Activated naive CD4-positive, alpha-beta T cell treated with anti-CD3 and anti-CD28 coated beads, Interleukin-2, amount 10 ng/mL, durations not matched to agents 7 days and 5 days (primary cell): Measurements from ENCODE around the gene CLIC4.

Experiments
- CTCF ChIA-PET: fragments of 350-600 bp; sonication (Branson Sonifier 250); formaldehyde crosslinking; loops from one replicate; lab custom pipeline; 2021; ENCODE audit warnings: antibody characterized with exemption; lab: Charles Lee
- DNase-seq: peaks from one replicate; pipeline ENCODE4 v3.0.0-alpha.2; 2020
- H3K27ac Mint-ChIP-seq: one replicate; pipeline ENCODE4 v1.8.0; 2021; ENCODE audit warnings: mild to moderate bottlenecking, moderate library complexity, mixed read lengths
- H3K27me3 Mint-ChIP-seq: one replicate; pipeline ENCODE4 v1.8.0; 2021; ENCODE audit warnings: mild to moderate bottlenecking, mixed read lengths
- H3K36me3 Mint-ChIP-seq: one replicate; pipeline ENCODE4 v1.8.0; 2021; ENCODE audit warnings: mixed read lengths
- H3K4me1 Mint-ChIP-seq: one replicate; pipeline ENCODE4 v1.8.0; 2021; ENCODE audit warnings: mixed read lengths
- H3K4me3 Mint-ChIP-seq: one replicate; pipeline ENCODE4 v1.8.0; 2021; ENCODE audit warnings: mild to moderate bottlenecking, moderate library complexity, mixed read lengths
- H3K9me3 Mint-ChIP-seq: one replicate; pipeline ENCODE4 v1.8.0; 2021; ENCODE audit warnings: mixed read lengths

Gene CLIC4

DNA sequence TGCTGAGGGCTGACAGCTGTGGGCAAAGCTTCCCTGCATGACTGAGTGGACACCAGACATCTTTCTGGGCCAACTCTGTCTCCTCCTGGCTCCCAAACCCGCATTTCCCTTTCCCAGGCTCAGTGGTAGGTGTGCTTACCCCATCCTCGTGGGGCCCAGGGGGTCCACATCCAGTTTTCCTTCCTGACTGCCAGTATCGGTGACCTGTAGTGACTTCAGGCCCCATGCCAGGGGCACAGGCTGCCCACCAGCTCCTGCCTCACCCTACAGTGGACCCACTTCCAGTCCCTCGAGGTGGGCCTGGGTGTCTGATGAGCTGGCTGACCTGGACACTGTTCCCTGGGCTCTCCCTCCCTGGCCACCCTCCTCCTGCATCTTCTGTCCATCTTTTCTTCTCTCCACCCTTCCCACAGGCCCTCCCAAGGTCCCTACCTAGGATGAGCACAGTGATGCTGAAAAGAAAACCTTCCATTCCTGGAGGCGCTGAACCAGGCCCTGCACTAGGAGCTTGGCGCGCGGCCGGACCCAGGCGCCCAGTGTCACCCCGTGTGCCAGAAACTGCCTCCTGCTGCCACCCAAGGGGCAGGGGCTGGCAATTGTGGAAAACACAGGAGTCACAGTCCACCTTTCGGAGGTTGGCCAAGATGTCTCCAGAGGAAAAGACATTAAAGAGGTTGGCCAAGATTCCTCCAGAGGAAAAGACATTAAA lies 117.7 kb downstream of the CLIC4 start:
- H3K27ac Mint-ChIP-seq, result no peak overlapping the region
- H3K27me3 Mint-ChIP-seq, result peaks cover 74% of the 10 kb centered on the region
- no peaks in the 10 kb centered on the region for H3K9me3 Mint-ChIP-seq
- H3K4me3 Mint-ChIP-seq, result no peak overlapping the region
- DNase-seq, result no peak
- no peaks in the 10 kb centered on the region for H3K4me1 Mint-ChIP-seq
- CTCF ChIA-PET, result interaction anchor here (0.6 to 1.2 kb wide), 2 partner anchors 14 to 74 kb away, joined by 3 to 4 read pairs; no protein-coding TSS in a partner anchor
- H3K36me3 Mint-ChIP-seq, result no peaks in the 10 kb centered on the region

DNA sequence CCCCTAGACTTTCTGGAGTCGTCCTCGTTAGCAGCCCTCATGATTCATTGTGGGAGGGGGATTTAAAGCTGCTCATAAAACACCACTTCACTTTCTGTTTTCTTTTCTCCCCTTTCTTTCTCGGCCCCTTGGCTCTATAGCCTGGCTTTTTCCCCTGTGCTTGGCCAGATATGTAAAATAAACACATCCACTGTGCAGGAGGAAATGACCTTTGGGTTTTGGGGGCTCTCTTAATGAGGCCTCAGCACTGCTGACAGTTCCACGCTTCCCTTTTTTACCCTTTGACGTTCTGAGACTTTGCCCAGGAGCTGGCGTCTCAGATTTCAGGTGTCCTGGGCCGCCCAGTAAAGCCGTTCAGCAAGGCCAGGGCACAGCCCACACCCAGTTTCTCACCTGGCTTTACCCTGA lies 119.1 kb downstream of the CLIC4 start:
- Mint-ChIP-seq H3K4me3 (no peak overlapping the region), H3K4me1 (no peaks in the 10 kb centered on the region), H3K36me3 (no peaks in the 10 kb centered on the region), H3K27ac (no peak overlapping the region), H3K27me3 (peaks cover 77% of the 10 kb centered on the region), H3K9me3 (no peaks in the 10 kb centered on the region)
- DNase-seq, result no peak
- CTCF ChIA-PET, result interaction anchor here (0.6 to 1.2 kb wide), 2 partner anchors 15 to 321 kb away, joined by 4 read pairs; no protein-coding TSS in a partner anchor

DNA sequence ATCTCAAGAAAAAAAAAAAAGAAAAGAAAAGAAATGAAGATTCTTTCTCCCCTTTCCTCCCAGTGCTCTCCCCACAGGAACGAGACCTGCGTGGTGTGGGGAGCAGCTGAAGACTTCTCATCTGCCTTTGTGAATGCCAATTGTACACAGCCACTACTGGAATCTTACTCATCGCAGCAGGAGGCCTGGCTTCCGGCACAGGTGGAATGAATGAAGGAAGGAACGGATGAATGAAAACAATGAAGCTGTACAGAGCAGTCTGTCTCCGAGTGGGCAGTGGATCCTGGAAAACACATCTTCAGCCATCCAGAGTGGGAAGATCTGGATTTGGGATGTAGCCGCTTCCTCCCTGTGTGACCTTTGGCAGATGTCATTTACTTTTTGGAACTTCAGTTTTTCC lies 119.9 kb downstream of the CLIC4 start:
- CTCF ChIA-PET, result interaction anchor here (0.6 kb wide), 1 partner anchor 321 kb away, joined by 4 read pairs; no protein-coding TSS in a partner anchor
- no peaks in the 10 kb centered on the region for H3K9me3 Mint-ChIP-seq
- no peaks in the 10 kb centered on the region for H3K36me3 Mint-ChIP-seq
- H3K4me1 Mint-ChIP-seq, result no peaks in the 10 kb centered on the region
- H3K27me3 Mint-ChIP-seq, result peaks cover 78% of the 10 kb centered on the region
- DNase-seq, result no peak
- no peak overlapping the region for H3K27ac Mint-ChIP-seq
- no peak overlapping the region for H3K4me3 Mint-ChIP-seq

DNA sequence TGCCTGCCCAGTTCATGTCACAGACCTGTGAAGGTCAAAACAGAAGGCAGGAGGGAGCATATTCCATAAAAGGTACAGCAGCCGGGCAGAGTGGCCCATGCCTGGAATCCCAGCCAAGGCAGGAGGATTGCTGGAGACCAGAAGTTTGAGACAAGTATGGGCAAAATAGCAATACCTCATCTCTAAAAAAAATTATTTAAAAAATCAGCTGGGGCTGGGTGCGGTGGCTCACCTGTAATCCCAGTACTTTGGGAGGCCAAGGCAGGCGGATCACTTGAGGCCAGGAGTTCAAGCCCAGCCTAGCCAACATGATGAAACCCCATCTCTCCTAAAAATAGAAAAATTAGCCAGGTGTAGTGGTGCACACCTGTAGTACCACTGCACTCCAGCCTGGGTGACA lies 120.3 kb downstream of the CLIC4 start:
- Mint-ChIP-seq H3K27me3 (peaks cover 78% of the 10 kb centered on the region), H3K4me3 (no peak overlapping the region), H3K27ac (no peak overlapping the region), H3K36me3 (no peaks in the 10 kb centered on the region), H3K4me1 (peaks cover 2% of the 10 kb centered on the region), H3K9me3 (no peaks in the 10 kb centered on the region)
- CTCF ChIA-PET, result interaction anchor here (1.1 kb wide), 1 partner anchor 33 kb away, joined by 3 read pairs; no protein-coding TSS in a partner anchor
- no peak for DNase-seq

DNA sequence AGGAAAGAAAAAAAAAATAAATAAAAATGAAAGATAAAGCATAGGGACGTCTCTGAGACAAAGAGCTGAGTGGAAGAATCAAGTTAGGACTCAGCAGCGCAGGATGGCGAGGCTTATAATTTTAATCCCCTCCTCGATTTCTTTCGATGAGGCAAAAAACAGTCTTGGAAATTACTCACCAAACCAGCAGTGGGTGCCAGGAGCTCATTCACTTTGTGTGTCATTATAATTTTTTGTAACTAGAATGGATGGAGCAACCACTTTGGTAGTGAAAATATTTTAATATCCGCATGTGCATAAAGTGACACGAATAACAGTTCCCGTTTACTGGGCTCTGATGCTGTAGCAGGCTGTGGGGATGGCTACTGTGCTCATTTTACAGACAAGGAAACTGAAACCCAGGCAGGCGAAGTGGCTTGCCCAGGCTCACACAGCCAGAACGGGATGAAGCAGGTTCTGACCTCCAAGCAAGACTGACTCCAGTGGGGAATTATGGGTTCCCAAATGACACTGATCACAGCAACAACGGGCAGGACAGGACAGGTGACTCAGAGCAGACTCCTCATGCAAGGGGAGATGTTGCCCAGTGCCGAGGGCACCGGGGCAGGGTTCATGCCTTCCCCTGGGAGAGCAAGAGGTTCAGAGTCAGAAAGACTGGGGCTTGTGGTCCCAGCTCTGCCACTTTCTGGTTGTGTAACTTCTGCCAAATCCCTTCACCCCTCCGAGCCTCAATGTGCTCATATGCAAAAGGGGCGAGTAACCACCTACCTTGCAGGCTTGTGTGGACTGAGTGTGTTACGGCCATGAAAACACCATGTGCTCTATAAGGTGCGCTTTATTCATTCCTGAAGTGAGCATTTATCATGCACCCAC lies 121.2 kb downstream of the CLIC4 start:
- Mint-ChIP-seq H3K4me1 (peaks cover 6% of the 10 kb centered on the region), H3K27ac (no peak overlapping the region)

GRCh38 chr1:24867084-24867870 lies 122.0 kb downstream of the CLIC4 start:
- Mint-ChIP-seq H3K27me3 (peaks cover 78% of the 10 kb centered on the region), H3K36me3 (no peaks in the 10 kb centered on the region), H3K27ac (no peak overlapping the region), H3K4me1 (peaks cover 6% of the 10 kb centered on the region), H3K9me3 (no peaks in the 10 kb centered on the region), H3K4me3 (no peak overlapping the region)
- DNase-seq, result no peak
- CTCF ChIA-PET, result interaction anchor here (1.3 kb wide), 1 partner anchor 19 kb away, joined by 6 read pairs; no protein-coding TSS in a partner anchor

More for the DNA sequence above, 121.2 kb downstream of the CLIC4 start:
- Mint-ChIP-seq H3K27me3 (peaks cover 78% of the 10 kb centered on the region), H3K9me3 (no peaks in the 10 kb centered on the region), H3K4me3 (no peak overlapping the region), H3K36me3 (no peaks in the 10 kb centered on the region)
- DNase-seq, result no peak
- CTCF ChIA-PET, result interaction anchor here (1.1 kb wide), 1 partner anchor 32 kb away, joined by 3 read pairs; no protein-coding TSS in a partner anchor

GRCh38 chr1:24868016-24868875 lies 123.0 kb downstream of the CLIC4 start:
- H3K9me3 Mint-ChIP-seq, result no peaks in the 10 kb centered on the region
- CTCF ChIA-PET, result interaction anchor here (0.8 to 1.3 kb wide), 2 partner anchors 20 to 169 kb away, joined by 3 to 6 read pairs; no protein-coding TSS in a partner anchor

GRCh38 chr1:24870551-24871195 lies 125.4 kb downstream of the CLIC4 start:
- Mint-ChIP-seq H3K9me3 (no peaks in the 10 kb centered on the region), H3K36me3 (no peaks in the 10 kb centered on the region), H3K4me1 (peaks cover 6% of the 10 kb centered on the region), H3K27me3 (peaks cover 78% of the 10 kb centered on the region), H3K4me3 (no peak overlapping the region), H3K27ac (no peak overlapping the region)
- DNase-seq, result peak; percentile 31
- CTCF ChIA-PET, result no interaction called here

More at GRCh38 chr1:24868016-24868875, 123.0 kb downstream of the CLIC4 start:
- Mint-ChIP-seq H3K4me3 (no peak overlapping the region), H3K36me3 (no peaks in the 10 kb centered on the region), H3K27me3 (peaks cover 74% of the 10 kb centered on the region), H3K4me1 (peaks cover 6% of the 10 kb centered on the region), H3K27ac (no peak overlapping the region)
- DNase-seq, result no peak

GRCh38 chr1:24871306-24871901 lies 126.2 kb downstream of the CLIC4 start:
- Mint-ChIP-seq H3K27ac (no peak overlapping the region), H3K27me3 (peaks cover 77% of the 10 kb centered on the region), H3K9me3 (no peaks in the 10 kb centered on the region), H3K4me1 (peaks cover 6% of the 10 kb centered on the region), H3K4me3 (no peak overlapping the region), H3K36me3 (no peaks in the 10 kb centered on the region)
- CTCF ChIA-PET, result interaction anchor here (1.1 kb wide), 1 partner anchor 27 kb away, joined by 3 read pairs; no protein-coding TSS in a partner anchor
- no peak for DNase-seq

DNA sequence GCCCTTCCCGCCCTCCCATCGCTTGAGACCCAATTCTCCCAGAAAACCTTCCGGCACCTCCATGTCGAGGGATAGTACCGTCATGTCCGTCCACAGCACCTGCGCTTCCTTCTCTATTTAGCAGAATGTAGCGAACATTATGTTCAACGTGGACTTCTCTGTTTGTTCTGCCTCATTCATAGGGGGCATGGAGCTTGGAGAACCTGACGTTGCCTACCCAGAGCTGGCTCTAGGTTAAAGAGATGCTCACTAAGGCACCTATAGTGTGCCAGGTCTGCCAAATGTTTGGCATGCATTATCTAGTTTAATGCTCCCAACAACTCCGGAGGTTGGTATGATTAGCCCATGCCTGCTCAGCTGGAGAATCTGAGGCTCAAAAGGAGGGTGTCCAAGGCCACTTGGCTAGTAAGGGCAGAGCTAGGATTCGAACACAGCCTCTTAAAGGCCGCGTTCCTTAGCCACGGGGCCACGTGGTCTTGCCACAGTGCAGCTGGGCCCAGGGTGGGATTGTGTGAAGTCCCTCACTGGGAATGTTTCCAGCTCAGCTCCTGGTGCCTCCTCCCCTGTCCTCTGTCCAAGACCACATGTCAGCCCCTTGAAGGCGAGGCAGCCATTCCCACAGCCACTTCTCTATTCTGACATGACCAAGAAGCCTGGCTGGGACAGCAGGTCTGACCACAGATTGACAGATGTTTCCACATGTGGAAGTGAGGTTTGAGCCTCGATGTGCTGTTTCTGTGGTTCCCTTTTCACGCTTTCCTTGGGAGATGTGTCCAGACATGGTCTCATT lies 127.0 kb downstream of the CLIC4 start:
- CTCF ChIA-PET, result interaction anchor here (1.1 kb wide), 1 partner anchor 26 kb away, joined by 3 read pairs; no protein-coding TSS in a partner anchor
- no peak for DNase-seq
- Mint-ChIP-seq H3K4me3 (no peak overlapping the region), H3K9me3 (no peaks in the 10 kb centered on the region), H3K27ac (no peak overlapping the region), H3K36me3 (no peaks in the 10 kb centered on the region), H3K27me3 (peaks cover 69% of the 10 kb centered on the region), H3K4me1 (peaks cover 6% of the 10 kb centered on the region)

GRCh38 chr1:24873148-24873547 lies 127.9 kb downstream of the CLIC4 start:
- DNase-seq, result no peak
- Mint-ChIP-seq H3K4me1 (peaks cover 6% of the 10 kb centered on the region), H3K36me3 (no peaks in the 10 kb centered on the region), H3K27ac (no peak overlapping the region), H3K27me3 (peaks cover 63% of the 10 kb centered on the region), H3K4me3 (no peak overlapping the region), H3K9me3 (no peaks in the 10 kb centered on the region)
- CTCF ChIA-PET, result no interaction called here

GRCh38 chr1:24874056-24874455 lies 128.8 kb downstream of the CLIC4 start:
- CTCF ChIA-PET, result no interaction called here
- Mint-ChIP-seq H3K36me3 (no peaks in the 10 kb centered on the region), H3K27ac (no peak overlapping the region), H3K27me3 (peaks cover 63% of the 10 kb centered on the region), H3K9me3 (no peaks in the 10 kb centered on the region), H3K4me3 (no peak overlapping the region), H3K4me1 (peaks cover 6% of the 10 kb centered on the region)
- no peak for DNase-seq
